Stimulated activated effector memory CD8-positive, alpha-beta T cell treated with anti-CD3 and anti-CD28 coated beads, Interleukin-12 subunit alpha, Interleukin-12 subunit beta, amount 100 ng/mL, for 72 hours (primary cell): ENCODE data around the gene GRIN1.

Experiments used
- ATAC-seq: fragments of 150-1000 bp; cut with Tn5 transposase; 2 replicates; pipeline ENCODE4 v1.10.0; 2021
- DNase-seq, 2 donors: peaks; one replicate each; pipeline ENCODE4 v3.0.0; 2021 to 2022; ENCODE audit warnings: low spot score in 2 of 2
- H3K27ac Mint-ChIP-seq: one replicate; pipeline ENCODE4 v1.8.0; 2022; ENCODE audit warnings: mild to moderate bottlenecking, mixed read lengths
- H3K36me3 Mint-ChIP-seq: one replicate; pipeline ENCODE4 v1.8.0; 2022; ENCODE audit warnings: mild to moderate bottlenecking, mixed read lengths
- H3K4me1 Mint-ChIP-seq: one replicate; pipeline ENCODE4 v1.8.0; 2022; ENCODE audit warnings: mixed read lengths
- H3K4me3 Mint-ChIP-seq: one replicate; pipeline ENCODE4 v1.8.0; 2022; ENCODE audit warnings: mild to moderate bottlenecking, mixed read lengths
- H3K9me3 Mint-ChIP-seq: one replicate; pipeline ENCODE4 v1.8.0; 2022; ENCODE audit warnings: mixed read lengths

GRIN1 gene

GRCh38 chr9:137148242-137148641 is 9.3 kb downstream of the GRIN1 start:
- Mint-ChIP-seq H3K4me1 (no peaks in the 10 kb centered on the region), H3K4me3 (no peak overlapping the region)
- no peak for ATAC-seq

GRCh38 chr9:137148661-137149060 is 9.7 kb downstream of the GRIN1 start:
- H3K36me3 Mint-ChIP-seq: no peaks in the 10 kb centered on the region
- no peaks in the 10 kb centered on the region for H3K4me1 Mint-ChIP-seq
- H3K27ac Mint-ChIP-seq: no peak overlapping the region
- H3K9me3 Mint-ChIP-seq: no peaks in the 10 kb centered on the region
- ATAC-seq: no peak
- no peak for DNase-seq
- H3K4me3 Mint-ChIP-seq: no peak overlapping the region

More at GRCh38 chr9:137148242-137148641, 9.3 kb downstream of the GRIN1 start:
- DNase-seq: no peak
- no peaks in the 10 kb centered on the region for H3K9me3 Mint-ChIP-seq
- no peak overlapping the region for H3K27ac Mint-ChIP-seq
- H3K36me3 Mint-ChIP-seq: no peaks in the 10 kb centered on the region

GRCh38 chr9:137149363-137149762 is 10.4 kb downstream of the GRIN1 start:
- H3K4me3 Mint-ChIP-seq: no peak overlapping the region
- no peak overlapping the region for H3K27ac Mint-ChIP-seq
- H3K36me3 Mint-ChIP-seq: no peaks in the 10 kb centered on the region
- DNase-seq: no peak
- no peaks in the 10 kb centered on the region for H3K4me1 Mint-ChIP-seq
- ATAC-seq: no peak
- H3K9me3 Mint-ChIP-seq: no peaks in the 10 kb centered on the region

GRCh38 chr9:137149942-137150616 is 11.1 kb downstream of the GRIN1 start:
- H3K36me3 Mint-ChIP-seq: no peaks in the 10 kb centered on the region
- no peak overlapping the region for H3K27ac Mint-ChIP-seq
- ATAC-seq (no peak), DNase-seq (no peak)
- peak overlapping the region; percentile 21 for H3K4me3 Mint-ChIP-seq
- no peaks in the 10 kb centered on the region for H3K9me3 Mint-ChIP-seq
- H3K4me1 Mint-ChIP-seq: no peaks in the 10 kb centered on the region

- Mint-ChIP-seq H3K4me1 (no peaks in the 10 kb centered on the region), H3K27ac (no peak overlapping the region), H3K9me3 (no peaks in the 10 kb centered on the region), H3K36me3 (no peaks in the 10 kb centered on the region), H3K4me3 (peak overlapping the region; percentile 26)
- DNase-seq (peak; percentile 50 to 85), ATAC-seq (peak; percentile 55)
These were observed 11.9 kb downstream of the GRIN1 start for GRCh38 chr9:137150617-137151457.

GRCh38 chr9:137152844-137153405 is 14.0 kb downstream of the GRIN1 start:
- Mint-ChIP-seq H3K4me1 (peaks cover 8% of the 10 kb centered on the region), H3K9me3 (no peaks in the 10 kb centered on the region), H3K36me3 (no peaks in the 10 kb centered on the region), H3K4me3 (no peak overlapping the region), H3K27ac (no peak overlapping the region)
- no peak for DNase-seq
- ATAC-seq: no peak

- DNase-seq: peak; percentile 56 to 77
- ATAC-seq: peak; percentile 73
- H3K36me3 Mint-ChIP-seq: no peaks in the 10 kb centered on the region
- H3K4me3 Mint-ChIP-seq: peak overlapping the region; percentile 53
- no peaks in the 10 kb centered on the region for H3K9me3 Mint-ChIP-seq
- no peak overlapping the region for H3K27ac Mint-ChIP-seq
- H3K4me1 Mint-ChIP-seq: peaks cover 23% of the 10 kb centered on the region
These were observed 17.8 kb downstream of the GRIN1 start for GRCh38 chr9:137156567-137157375.

GRCh38 chr9:137157618-137158415 is 18.9 kb downstream of the GRIN1 start:
- peak overlapping the region; percentile 53 for H3K4me3 Mint-ChIP-seq
- no peak for DNase-seq
- no peaks in the 10 kb centered on the region for H3K9me3 Mint-ChIP-seq
- no peak for ATAC-seq
- peaks cover 23% of the 10 kb centered on the region for H3K4me1 Mint-ChIP-seq
- H3K36me3 Mint-ChIP-seq: no peaks in the 10 kb centered on the region
- H3K27ac Mint-ChIP-seq: no peak overlapping the region

- DNase-seq: no peak
- no peaks in the 10 kb centered on the region for H3K9me3 Mint-ChIP-seq
- ATAC-seq: no peak
- no peaks in the 10 kb centered on the region for H3K36me3 Mint-ChIP-seq
- H3K4me3 Mint-ChIP-seq: no peak overlapping the region
- H3K4me1 Mint-ChIP-seq: peaks cover 23% of the 10 kb centered on the region
- no peak overlapping the region for H3K27ac Mint-ChIP-seq
These were observed 19.7 kb downstream of the GRIN1 start for GRCh38 chr9:137158625-137159024.

GRCh38 chr9:137159105-137160053 is 20.4 kb downstream of the GRIN1 start:
- ATAC-seq (no peak), DNase-seq (no peak)
- H3K36me3 Mint-ChIP-seq: no peaks in the 10 kb centered on the region
- no peak overlapping the region for H3K27ac Mint-ChIP-seq
- H3K4me3 Mint-ChIP-seq: no peak overlapping the region
- peaks cover 23% of the 10 kb centered on the region for H3K4me1 Mint-ChIP-seq
- no peaks in the 10 kb centered on the region for H3K9me3 Mint-ChIP-seq

GRCh38 chr9:137160054-137160425 is 21.1 kb downstream of the GRIN1 start:
- ATAC-seq (no peak), DNase-seq (no peak)
- H3K4me3 Mint-ChIP-seq: no peak overlapping the region
- no peaks in the 10 kb centered on the region for H3K9me3 Mint-ChIP-seq
- H3K27ac Mint-ChIP-seq: no peak overlapping the region
- peaks cover 23% of the 10 kb centered on the region for H3K4me1 Mint-ChIP-seq
- H3K36me3 Mint-ChIP-seq: no peaks in the 10 kb centered on the region

GRCh38 chr9:137160716-137161557 is 22.0 kb downstream of the GRIN1 start:
- DNase-seq (no peak), ATAC-seq (no peak)
- no peak overlapping the region for H3K4me3 Mint-ChIP-seq

More at GRCh38 chr9:137160716-137161557, 22.0 kb downstream of the GRIN1 start:
- Mint-ChIP-seq H3K9me3 (no peaks in the 10 kb centered on the region), H3K4me1 (peaks cover 23% of the 10 kb centered on the region), H3K36me3 (no peaks in the 10 kb centered on the region), H3K27ac (no peak overlapping the region)
